Measurements from ENCODE around the gene TBC1D8.
A peak's percentile ranks its signal among the peaks of the same experiment; 100 is the strongest.

Gene TBC1D8

GRCh38 chr2:101133492-101134100, 17.6 kb downstream of the TBC1D8 start:
- no peak for DNase-seq

GRCh38 chr2:101132202-101132601, 19.0 kb downstream of the TBC1D8 start:
- no peak for DNase-seq

- no peak for DNase-seq
Observed at GRCh38 chr2:101130081-101130480, 21.1 kb downstream of the TBC1D8 start.

- DNase-seq: no peak
Observed at GRCh38 chr2:101127319-101128056, 23.7 kb downstream of the TBC1D8 start.

GRCh38 chr2:101125808-101126207, 25.4 kb downstream of the TBC1D8 start:
- DNase-seq: no peak

GRCh38 chr2:101125374-101125773, 25.8 kb downstream of the TBC1D8 start:
- DNase-seq: no peak

GRCh38 chr2:101124643-101125366, 26.4 kb downstream of the TBC1D8 start:
- no peak for DNase-seq

GRCh38 chr2:101123795-101124471, 27.2 kb downstream of the TBC1D8 start:
- DNase-seq: no peak

GRCh38 chr2:101121174-101121573, 30.0 kb downstream of the TBC1D8 start:
- DNase-seq: no peak

- peak; percentile 10 for DNase-seq
Observed at GRCh38 chr2:101120124-101120996, 30.8 kb downstream of the TBC1D8 start.

GRCh38 chr2:101119431-101119830, 31.8 kb downstream of the TBC1D8 start:
- no peak for DNase-seq

GRCh38 chr2:101116841-101117552, 34.2 kb downstream of the TBC1D8 start:
- DNase-seq: peak; percentile 83

- DNase-seq: no peak
Observed at GRCh38 chr2:101116348-101116747, 34.8 kb downstream of the TBC1D8 start.

- DNase-seq: no peak
Observed at GRCh38 chr2:101115664-101116063, 35.5 kb downstream of the TBC1D8 start.

GRCh38 chr2:101114815-101115214, 36.4 kb downstream of the TBC1D8 start:
- no peak for DNase-seq

- DNase-seq: no peak
Observed at GRCh38 chr2:101114268-101114783, 36.9 kb downstream of the TBC1D8 start.

GRCh38 chr2:101113441-101114267, 37.5 kb downstream of the TBC1D8 start:
- DNase-seq: peak; percentile 55

- DNase-seq: no peak
Observed at GRCh38 chr2:101112772-101113157, 38.4 kb downstream of the TBC1D8 start.

GRCh38 chr2:101111917-101112771, 39.0 kb downstream of the TBC1D8 start:
- no peak for DNase-seq

Measured in NCI-H774 (cell line).